ENCODE measurements around the gene PPP2R5C.

The PPP2R5C gene

GRCh38 chr14:101840649-101841369, 79.3 kb downstream of the PPP2R5C start:
- no peak for DNase-seq (ENCODE audit: low read depth in 2 of 2)

- no peak for DNase-seq (ENCODE audit: low read depth in 2 of 2)
Observed at GRCh38 chr14:101843038-101843437, 81.5 kb downstream of the PPP2R5C start.

GRCh38 chr14:101843665-101844064, 82.2 kb downstream of the PPP2R5C start:
- no peak for DNase-seq (ENCODE audit: low read depth in 2 of 2)

GRCh38 chr14:101844219-101844618, 82.7 kb downstream of the PPP2R5C start:
- DNase-seq (ENCODE audit: low read depth in 2 of 2) = no peak

GRCh38 chr14:101844751-101845150, 83.2 kb downstream of the PPP2R5C start:
- DNase-seq (ENCODE audit: low read depth in 2 of 2) = no peak

GRCh38 chr14:101845496-101845895, 84.0 kb downstream of the PPP2R5C start:
- no peak for DNase-seq (ENCODE audit: low read depth in 2 of 2)

GRCh38 chr14:101845896-101846295, 84.4 kb downstream of the PPP2R5C start:
- no peak for DNase-seq (ENCODE audit: low read depth in 2 of 2)

- no peak for DNase-seq (ENCODE audit: low read depth in 2 of 2)
Observed at GRCh38 chr14:101849125-101849524, 87.6 kb downstream of the PPP2R5C start.

GRCh38 chr14:101849640-101850039, 88.1 kb downstream of the PPP2R5C start:
- DNase-seq (ENCODE audit: low read depth in 2 of 2) = no peak

- DNase-seq (ENCODE audit: low read depth in 2 of 2) = no peak
Observed at GRCh38 chr14:101851183-101851582, 89.7 kb downstream of the PPP2R5C start.

GRCh38 chr14:101851736-101852405, 90.4 kb downstream of the PPP2R5C start:
- DNase-seq (ENCODE audit: low read depth in 2 of 2) = no peak

GRCh38 chr14:101852785-101853184, 91.3 kb downstream of the PPP2R5C start:
- no peak for DNase-seq (ENCODE audit: low read depth in 2 of 2)

- no peak for DNase-seq (ENCODE audit: low read depth in 2 of 2)
Observed at GRCh38 chr14:101853455-101854018, 92.0 kb downstream of the PPP2R5C start.

GRCh38 chr14:101854366-101854765, 92.9 kb downstream of the PPP2R5C start:
- no peak for DNase-seq (ENCODE audit: low read depth in 2 of 2)

- DNase-seq (ENCODE audit: low read depth in 2 of 2) = no peak
Observed at GRCh38 chr14:101855958-101856357, 94.4 kb downstream of the PPP2R5C start.

- DNase-seq (ENCODE audit: low read depth in 2 of 2) = no peak
Observed at GRCh38 chr14:101856536-101856935, 95.0 kb downstream of the PPP2R5C start.

GRCh38 chr14:101857226-101857625, 95.7 kb downstream of the PPP2R5C start:
- no peak for DNase-seq (ENCODE audit: low read depth in 2 of 2)

- DNase-seq (ENCODE audit: low read depth in 2 of 2) = no peak
Observed at GRCh38 chr14:101858791-101859537, 97.5 kb downstream of the PPP2R5C start.

- no peak for DNase-seq (ENCODE audit: low read depth in 2 of 2)
Observed at GRCh38 chr14:101859538-101859902, 98.0 kb downstream of the PPP2R5C start.

- no peak for DNase-seq (ENCODE audit: low read depth in 2 of 2)
Observed at GRCh38 chr14:101859958-101860357, 98.4 kb downstream of the PPP2R5C start.

GRCh38 chr14:101861464-101861863, 100.0 kb downstream of the PPP2R5C start:
- DNase-seq (ENCODE audit: low read depth in 2 of 2) = no peak

- no peak for DNase-seq (ENCODE audit: low read depth in 2 of 2)
Observed at GRCh38 chr14:101862177-101862576, 100.7 kb downstream of the PPP2R5C start.

Measured in stimulated activated CD4-positive, alpha-beta T cell treated with anti-CD3 and anti-CD28 coated beads, Interleukin-1b, Interleukin-23, amount 100 ng/mL, for 4 hours (primary cell).